ENCODE measurements around the gene CEP350. TPM values are rescaled to one million over a fixed set of nuclear protein-coding genes. Genes with fewer than 3 reads are reported as not detected.

Gene CEP350
- total and polyA plus RNA-seq, 2 of the 4 experiments (the other 2 are of a cell fraction) = 5.0 to 36.4 TPM

- dilution Hi-C loops (cut with HindIII; ENCODE audit: low sequenced_read_pairs, unreplicated experiment) = no loop called here
- Histone ChIP-seq H4K20me1 (ENCODE audit: insufficient read depth, low read length) (no peaks in the 10 kb centered on the region), H3K4ac (ENCODE audit: low read depth, low read length) (peak overlapping the region; percentile 58; the same call in 1 of the 2 replicates), H3K14ac (replicated peaks; ENCODE audit: low read depth, low read length) (peak overlapping the region; percentile 77; the same call in 1 of the 2 replicates), H4K5ac (ENCODE audit: low read depth, low read length) (no peak overlapping the region), H3K23ac (ENCODE audit: low read depth, low read length) (no peak overlapping the region), H3K9ac (ENCODE audit: low read depth, low read length) (no peak overlapping the region), H4K8ac (ENCODE audit: low read depth in 2 of 2, low read length in 2 of 2) (peak overlapping the region in 1 of 2 experiments; percentile 56; a peak in 1 of 4 replicates), H2AK5ac (ENCODE audit: low read depth, low read length) (0 out of 2 replicates have a peak overlapping the region, but pooled peaks have one; percentile 33), H2BK20ac (ENCODE audit: low read depth, low read length) (no peak overlapping the region), H3K9me1 (ENCODE audit: insufficient read depth, low read length) (no peaks in the 10 kb centered on the region), H2BK120ac (ENCODE audit: low read depth, low read length) (no peak overlapping the region; the same call in 1 of the 2 replicates), H2BK5ac (ENCODE audit: low read depth, low read length, poor library complexity, severe bottlenecking) (peak overlapping the region; percentile 63), H3K27ac (ENCODE audit: insufficient read depth, low read length) (no peak overlapping the region), H2AFZ (replicated peaks; ENCODE audit: low read length, poor library complexity) (no peak overlapping the region), H3K4me1 (ENCODE audit: control insufficient read depth, insufficient read depth, low read length) (0 out of 2 replicates have a peak, but pooled peaks cover 1% of the 10 kb centered on the region), H2AK9ac (replicated peaks; ENCODE audit: low read depth, low read length, poor library complexity) (no peak overlapping the region), H3K56ac (ENCODE audit: extremely low read depth, insufficient read depth, low read length) (no peak overlapping the region), H3K9me3 (ENCODE audit: control insufficient read depth, insufficient read depth, low read length) (no peaks in the 10 kb centered on the region), H3K79me1 (ENCODE audit: low read depth in 1 of 2, low read length in 2 of 2) (peaks cover 3% of the 10 kb centered on the region in 2 experiments; a peak in 2 of 4 replicates), H3K4me2 (ENCODE audit: low read depth, low read length) (no peak overlapping the region), H3K18ac (ENCODE audit: low read depth, low read length) (peak overlapping the region; percentile 15; the same call in 1 of the 2 replicates), H2BK15ac (ENCODE audit: low read depth, low read length) (no peak overlapping the region), H4K91ac (ENCODE audit: insufficient read depth, low read depth, low read length) (peak overlapping the region; percentile 10; the same call in 1 of the 2 replicates), H3K4me3 (ENCODE audit: insufficient read depth, low read depth, low read length) (no peak overlapping the region), H3K27me3 (ENCODE audit: control insufficient read depth, insufficient read depth, low read length) (no peaks in the 10 kb centered on the region), H3K36me3 (ENCODE audit: control insufficient read depth, insufficient read depth, low read length) (peaks cover 21% of the 10 kb centered on the region)
- intact Hi-C loops (cut with micrococcal nuclease) = no loop called here
- in situ Hi-C loops (cut with MboI; ENCODE audit: low sequenced_read_pairs) = no loop called here
- POLR2A ChIA-PET (ENCODE audit: unreplicated experiment) = no interaction called here
- DNase-seq = no peak
- no peak for TF ChIP-seq FOS (IDR thresholded peaks at IDR 0.05; ENCODE audit: low read depth, low read length)
- TF ChIP-seq NFE2L2 (IDR thresholded peaks at IDR 0.05; ENCODE audit: low read depth, low read length) = peak; percentile 90
- TF ChIP-seq MAZ (IDR thresholded peaks at IDR 0.05; ENCODE audit: borderline replicate concordance, low read depth, low read length) = no peak
- no peak for TF ChIP-seq CHD1 (IDR thresholded peaks at IDR 0.05; ENCODE audit: low read depth, low read length)
- no peak for TF ChIP-seq CEBPB (IDR thresholded peaks at IDR 0.05; ENCODE audit: low read depth, low read length)
- TF ChIP-seq ELK1 (IDR thresholded peaks at IDR 0.05; ENCODE audit: borderline replicate concordance, low read depth, low read length) = no peak
- TF ChIP-seq MAFK (IDR thresholded peaks at IDR 0.05; ENCODE audit: low read depth, low read length) = peak; percentile 89
- no peak for TF ChIP-seq RCOR1 (IDR thresholded peaks at IDR 0.05; ENCODE audit: insufficient replicate concordance, low read length)
- no peak for TF ChIP-seq MXI1 (IDR thresholded peaks at IDR 0.05; ENCODE audit: borderline replicate concordance, low read depth, low read length)
- no TSS peak for BruUV-seq (replicated peaks)
- CTCF ChIA-PET = no interaction called here
- ATAC-seq (ENCODE audit: low read depth) = 0 out of 2 replicates have a peak, but pooled peaks have one; percentile 11
These were observed 103.3 kb downstream of the CEP350 start for GRCh38 chr1:180057883-180058396.
